Mesenchymal stem cell (in vitro differentiated cells and primary cell): ENCODE measurements around the gene GLRX2.

Experiments used
- DNase-seq: peaks from one replicate; pipeline ENCODE4 v3.0.0-alpha.2; 2013
- H2AFZ ChIP-seq: one replicate; pipeline ENCODE4 v1.6.1; 2013; ENCODE audit warnings: low read depth, mild to moderate bottlenecking, control low read depth, inconsistent platforms, low read length, moderate library complexity
- H2AK5ac ChIP-seq: 2 replicates; pipeline ENCODE4 v1.6.1; 2013; ENCODE audit warnings: low read length, moderate library complexity, mild to moderate bottlenecking, inconsistent platforms; ENCODE audit not compliant: severe bottlenecking
- H2BK120ac ChIP-seq: one replicate; pipeline ENCODE4 v1.6.1; 2013; ENCODE audit warnings: low read depth, mild to moderate bottlenecking, inconsistent platforms, low read length, moderate library complexity
- H2BK12ac ChIP-seq, 2 experiments: one replicate each; pipeline ENCODE4 v1.6.1; 2013; ENCODE audit warnings: inconsistent platforms in 2 of 2, low read length in 2 of 2, mild to moderate bottlenecking in 2 of 2, moderate library complexity in 2 of 2, control low read depth in 1 of 2
- H2BK15ac ChIP-seq: one replicate; pipeline ENCODE4 v1.6.1; 2013; ENCODE audit warnings: mild to moderate bottlenecking, low read depth, inconsistent platforms; ENCODE audit not compliant: poor library complexity, severe bottlenecking
- H2BK5ac ChIP-seq: 2 replicates; pipeline ENCODE4 v1.6.1; 2013; ENCODE audit warnings: low read depth, mild to moderate bottlenecking, low read length, control low read depth, inconsistent platforms; ENCODE audit not compliant: poor library complexity, severe bottlenecking
- H3K14ac ChIP-seq, 2 experiments: one replicate each; pipeline ENCODE4 v1.6.1; 2013; ENCODE audit warnings: inconsistent platforms in 2 of 2, low read length in 2 of 2, control low read depth in 1 of 2, mild to moderate bottlenecking in 1 of 2, moderate library complexity in 1 of 2
- H3K18ac ChIP-seq, 2 experiments: one replicate each; pipeline ENCODE4 v1.6.1; 2013; ENCODE audit warnings: inconsistent platforms in 2 of 2, low read length in 2 of 2, control low read depth in 1 of 2, low read depth in 1 of 2, mild to moderate bottlenecking in 1 of 2
- H3K23ac ChIP-seq, 2 experiments: one replicate each; pipeline ENCODE4 v1.6.1; 2013; ENCODE audit warnings: inconsistent platforms in 2 of 2, low read length in 2 of 2, mild to moderate bottlenecking in 2 of 2, moderate library complexity in 2 of 2, control low read depth in 1 of 2
- H3K27ac ChIP-seq: 2 replicates; pipeline ENCODE4 v1.5.1; 2013; ENCODE audit warnings: mild to moderate bottlenecking, moderate library complexity, low read length, control low read depth, inconsistent platforms; ENCODE audit not compliant: poor library complexity, severe bottlenecking
- H3K27me3 ChIP-seq, 2 experiments: 2 replicates each; pipeline versions ENCODE4 v1.6.1 to v1.7.0; 2013; ENCODE audit warnings: low read length in 2 of 2, mild to moderate bottlenecking in 2 of 2, moderate library complexity in 2 of 2, control low read depth in 1 of 2, inconsistent platforms in 1 of 2; ENCODE audit not compliant: control insufficient read depth in 1 of 2, insufficient read depth in 1 of 2
- H3K36me3 ChIP-seq, 2 experiments: 2 replicates each; pipeline versions ENCODE4 v1.6.1 to v1.7.0; 2013; ENCODE audit warnings: low read length in 2 of 2, control low read depth in 1 of 2, inconsistent platforms in 1 of 2, low read depth in 1 of 2, mild to moderate bottlenecking in 1 of 2; ENCODE audit not compliant: insufficient read depth in 2 of 2, control insufficient read depth in 1 of 2
- H3K4ac ChIP-seq, 2 experiments: one replicate each; pipeline ENCODE4 v1.6.1; 2013; ENCODE audit warnings: inconsistent platforms in 2 of 2, low read length in 2 of 2, mild to moderate bottlenecking in 2 of 2, moderate library complexity in 2 of 2, control low read depth in 1 of 2, low read depth in 1 of 2
- H3K4me1 ChIP-seq: 2 replicates; pipeline ENCODE4 v1.6.1; 2013; ENCODE audit warnings: low read depth, low read length, control low read depth; ENCODE audit not compliant: control insufficient read depth, insufficient read depth
- H3K4me2 ChIP-seq: 2 replicates; pipeline ENCODE4 v1.6.1; 2013; ENCODE audit warnings: low read length, mild to moderate bottlenecking, inconsistent platforms; ENCODE audit not compliant: poor library complexity, severe bottlenecking
- H3K4me3 ChIP-seq, 2 experiments: 2 replicates each; pipeline versions ENCODE4 v1.5.1 to v1.7.0; 2013; ENCODE audit warnings: low read length in 2 of 2, mild to moderate bottlenecking in 2 of 2, control low read depth in 1 of 2, low read depth in 1 of 2; ENCODE audit not compliant: insufficient read depth in 1 of 2
- H3K79me1 ChIP-seq: replicated peaks from 2 replicates; pipeline ENCODE4 v1.6.1; 2013; ENCODE audit warnings: mild to moderate bottlenecking, control low read depth, low read length, inconsistent platforms; ENCODE audit not compliant: poor library complexity, severe bottlenecking
- H3K9ac ChIP-seq: 2 replicates; pipeline ENCODE4 v1.7.0; 2013; ENCODE audit warnings: mild to moderate bottlenecking, low read length, moderate library complexity
- H3K9me3 ChIP-seq: 2 replicates; pipeline ENCODE4 v1.7.0; 2013; ENCODE audit warnings: mild to moderate bottlenecking, low read length; ENCODE audit not compliant: control insufficient read depth
- H4K8ac ChIP-seq: one replicate; pipeline ENCODE4 v1.6.1; 2013; ENCODE audit warnings: inconsistent platforms, mild to moderate bottlenecking, low read length, moderate library complexity
- H4K91ac ChIP-seq: one replicate; pipeline ENCODE4 v1.6.1; 2013; ENCODE audit warnings: mild to moderate bottlenecking, low read length, inconsistent platforms
- WGBS: methylation state at CpG from one replicate; pipeline ENCODE4 v1.1.7; 2013; ENCODE audit warnings: mixed read lengths; 5-methylcytosine and 5-hydroxymethylcytosine counted together

Gene GLRX2

GRCh38 chr1:193094112-193094511, 11.1 kb downstream of the GLRX2 start:
- Histone ChIP-seq H3K23ac (no peak overlapping the region), H2AK5ac (no peak overlapping the region), H3K4ac (no peak overlapping the region), H3K18ac (no peak overlapping the region), H3K36me3 (peaks cover 9 to 91% of the 10 kb centered on the region in 2 experiments), H3K4me3 (no peak overlapping the region), H3K9ac (no peak overlapping the region), H3K27me3 (no peaks in the 10 kb centered on the region), H4K91ac (no peak overlapping the region), H2AFZ (no peak overlapping the region), H3K79me1 (peaks cover 4% of the 10 kb centered on the region), H2BK15ac (no peak overlapping the region), H3K4me2 (no peak overlapping the region), H3K4me1 (no peaks in the 10 kb centered on the region), H2BK120ac (no peak overlapping the region), H2BK5ac (no peak overlapping the region), H4K8ac (no peak overlapping the region), H3K14ac (no peak overlapping the region), H2BK12ac (no peak overlapping the region), H3K9me3 (no peaks in the 10 kb centered on the region), H3K27ac (no peak overlapping the region)
- DNase-seq: no peak
- WGBS: 97% methylated on average over 10 of the region's 11 CpGs

GRCh38 chr1:193090865-193091264, 14.3 kb downstream of the GLRX2 start:
- Histone ChIP-seq H4K91ac (no peak overlapping the region), H3K14ac (no peak overlapping the region), H3K4me2 (no peak overlapping the region), H3K18ac (no peak overlapping the region), H3K27ac (no peak overlapping the region), H2BK5ac (no peak overlapping the region), H3K4me3 (no peak overlapping the region), H3K23ac (no peak overlapping the region), H2BK12ac (no peak overlapping the region), H3K36me3 (peaks cover 9 to 77% of the 10 kb centered on the region in 2 experiments), H2AFZ (no peak overlapping the region), H3K9me3 (no peaks in the 10 kb centered on the region), H3K9ac (no peak overlapping the region), H3K4me1 (no peaks in the 10 kb centered on the region), H2BK120ac (no peak overlapping the region), H4K8ac (no peak overlapping the region), H2AK5ac (no peak overlapping the region), H3K4ac (no peak overlapping the region), H3K79me1 (peaks cover 5% of the 10 kb centered on the region), H2BK15ac (no peak overlapping the region), H3K27me3 (no peaks in the 10 kb centered on the region)
- no CpG with 5 or more reads among the region's 1 CpG for WGBS
- no peak for DNase-seq

- H3K4me1 ChIP-seq: no peaks in the 10 kb centered on the region
- H3K18ac ChIP-seq: no peak overlapping the region
- peaks cover under 1 to 79% of the 10 kb centered on the region in 2 experiments for H3K36me3 ChIP-seq
- peaks cover 6% of the 10 kb centered on the region for H3K79me1 ChIP-seq
- H2AK5ac ChIP-seq: no peak overlapping the region
- H3K23ac ChIP-seq: no peak overlapping the region
- no peak overlapping the region for H3K4ac ChIP-seq
- no peak overlapping the region for H3K4me3 ChIP-seq
- H3K27ac ChIP-seq: no peak overlapping the region
- 70% methylated on average over 1 of the region's 3 CpGs for WGBS
- no peaks in the 10 kb centered on the region for H3K27me3 ChIP-seq
- no peak overlapping the region for H4K91ac ChIP-seq
- H4K8ac ChIP-seq: no peak overlapping the region
- no peak overlapping the region for H2BK12ac ChIP-seq
- no peak overlapping the region for H3K9ac ChIP-seq
- no peak overlapping the region for H3K14ac ChIP-seq
- H3K4me2 ChIP-seq: no peak overlapping the region
- H2AFZ ChIP-seq: no peak overlapping the region
- no peak for DNase-seq
- H3K9me3 ChIP-seq: no peaks in the 10 kb centered on the region
- H2BK120ac ChIP-seq: no peak overlapping the region
- H2BK5ac ChIP-seq: no peak overlapping the region
- H2BK15ac ChIP-seq: no peak overlapping the region
These were observed 17.3 kb downstream of the GLRX2 start for GRCh38 chr1:193087893-193088292.

- H3K4ac ChIP-seq: no peak overlapping the region
- H2BK15ac ChIP-seq: no peak overlapping the region
- H2BK5ac ChIP-seq: no peak overlapping the region
- H2BK120ac ChIP-seq: no peak overlapping the region
- H3K4me2 ChIP-seq: no peak overlapping the region
- H3K23ac ChIP-seq: no peak overlapping the region
- DNase-seq: no peak
- WGBS: no CpG with 5 or more reads among the region's 3 CpGs
- H3K4me1 ChIP-seq: no peaks in the 10 kb centered on the region
- H3K79me1 ChIP-seq: peaks cover 9% of the 10 kb centered on the region
- H3K27me3 ChIP-seq: no peaks in the 10 kb centered on the region
- no peak overlapping the region for H3K9ac ChIP-seq
- no peak overlapping the region for H3K27ac ChIP-seq
- H2AFZ ChIP-seq: no peak overlapping the region
- H2AK5ac ChIP-seq: no peak overlapping the region
- no peak overlapping the region for H2BK12ac ChIP-seq
- no peak overlapping the region for H4K91ac ChIP-seq
- H3K9me3 ChIP-seq: no peaks in the 10 kb centered on the region
- H4K8ac ChIP-seq: no peak overlapping the region
- no peak overlapping the region for H3K4me3 ChIP-seq
- peaks cover 4 to 79% of the 10 kb centered on the region in 2 experiments for H3K36me3 ChIP-seq
- H3K14ac ChIP-seq: no peak overlapping the region
- no peak overlapping the region for H3K18ac ChIP-seq
These were observed 18.9 kb downstream of the GLRX2 start for GRCh38 chr1:193086342-193086741.
